Liver (tissue), 3 donors: ENCODE measurements around the gene PDGFD.

Experiments used
- ATF3 ChIP-seq: IDR thresholded peaks from 2 replicates; pipeline ENCODE4 v1.6.1; 2016; ENCODE audit warnings: antibody characterized with exemption
- CTCF ChIP-seq: fragments of 150-350 bp; IDR thresholded peaks from 2 replicates; pipeline ENCODE4 v1.5.1; 2017; ENCODE audit warnings: improper control_type of control experiment, low read depth, low read length; ENCODE audit not compliant: missing input control
- GABPA ChIP-seq, 2 donors: IDR thresholded peaks in 1 of 2; conservative IDR thresholded peaks in 1 of 2; 2 replicates each; pipeline ENCODE4 v1.6.1; 2016; ENCODE audit warnings: antibody characterized with exemption in 2 of 2, mild to moderate bottlenecking in 1 of 2, moderate library complexity in 1 of 2
- MAX ChIP-seq: IDR thresholded peaks from 2 replicates; pipeline ENCODE4 v1.6.1; 2016; ENCODE audit warnings: antibody characterized with exemption
- SP1 ChIP-seq: IDR thresholded peaks from 2 replicates; pipeline ENCODE4 v1.6.1; 2018; ENCODE audit warnings: antibody characterized with exemption, mild to moderate bottlenecking
- donor health status: healthy.
- donor health status: healthy.

- TF ChIP-seq SP1 = no peak
- no peak for TF ChIP-seq CTCF
- TF ChIP-seq GABPA (IDR thresholded peaks at IDR 0.05 in 1 of 2, conservative IDR thresholded peaks at IDR 0.05 in 1 of 2) = no peak
- no peak for TF ChIP-seq MAX
- TF ChIP-seq ATF3 = no peak
Observed at GRCh38 chr11:104134745-104135144, 29.2 kb downstream of the PDGFD start.
